ENCODE measurements around the gene CISTR.

The CISTR gene

GRCh38 chr12:53748072-53748840 lies 3.5 kb downstream of the CISTR start:
- no peak for TF ChIP-seq CTCF (conservative IDR thresholded peaks at IDR 0.05)
- no peak overlapping the region for H3K27ac ChIP-seq

- H3K27ac ChIP-seq = no peak overlapping the region
- no peak for TF ChIP-seq CTCF (conservative IDR thresholded peaks at IDR 0.05)
These were observed 4.7 kb downstream of the CISTR start for GRCh38 chr12:53747095-53747494.

GRCh38 chr12:53746592-53747092 lies 5.1 kb downstream of the CISTR start:
- H3K27ac ChIP-seq = peak overlapping the region; percentile 22; the same call in 1 of the 2 replicates
- TF ChIP-seq CTCF (conservative IDR thresholded peaks at IDR 0.05) = peak; percentile 100

- H3K27ac ChIP-seq = no peak overlapping the region
- TF ChIP-seq CTCF (conservative IDR thresholded peaks at IDR 0.05) = no peak
These were observed 7.0 kb downstream of the CISTR start for GRCh38 chr12:53744751-53745150.

- TF ChIP-seq CTCF (conservative IDR thresholded peaks at IDR 0.05) = no peak
- no peak overlapping the region for H3K27ac ChIP-seq
These were observed 7.7 kb downstream of the CISTR start for GRCh38 chr12:53744130-53744441.

GRCh38 chr12:53743266-53744129 lies 8.3 kb downstream of the CISTR start:
- H3K27ac ChIP-seq = peak overlapping the region; percentile 39; the same call in 1 of the 2 replicates
- TF ChIP-seq CTCF (conservative IDR thresholded peaks at IDR 0.05) = peak; percentile 97

- no peak for TF ChIP-seq CTCF (conservative IDR thresholded peaks at IDR 0.05)
These were observed 11.7 kb downstream of the CISTR start for GRCh38 chr12:53740130-53740491.

More at GRCh38 chr12:53740130-53740491, 11.7 kb downstream of the CISTR start:
- H3K27ac ChIP-seq = no peak overlapping the region

Measured in VCaP (cell line).